ENCODE measurements around the gene TAF4.
"Not testable (repeated sequence)": the region's sequence is repeated elsewhere in the genome, so short reads cannot be mapped to it uniquely, and the experiment has no call there.

DNA sequence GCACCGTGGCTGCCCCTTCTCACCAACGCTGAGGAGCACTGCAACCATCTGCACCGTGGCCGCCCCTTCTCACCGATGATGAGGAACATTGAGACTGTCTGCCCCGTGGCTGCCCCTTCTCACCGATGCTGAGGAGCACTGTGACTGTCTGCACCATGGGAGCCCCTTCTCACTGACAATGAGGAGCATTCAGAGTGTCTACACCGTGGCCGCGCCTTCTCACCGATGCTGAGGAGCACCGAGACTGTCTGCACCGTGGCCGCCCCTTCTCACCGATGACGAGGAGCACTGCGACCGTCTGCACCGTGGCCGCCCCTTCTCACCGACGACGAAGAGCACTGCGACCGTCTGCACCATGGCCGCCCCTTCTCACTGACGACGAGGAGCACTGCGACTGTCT, 120.2 kb downstream of the TAF4 start:
- TF ChIP-seq, protein P1, sequence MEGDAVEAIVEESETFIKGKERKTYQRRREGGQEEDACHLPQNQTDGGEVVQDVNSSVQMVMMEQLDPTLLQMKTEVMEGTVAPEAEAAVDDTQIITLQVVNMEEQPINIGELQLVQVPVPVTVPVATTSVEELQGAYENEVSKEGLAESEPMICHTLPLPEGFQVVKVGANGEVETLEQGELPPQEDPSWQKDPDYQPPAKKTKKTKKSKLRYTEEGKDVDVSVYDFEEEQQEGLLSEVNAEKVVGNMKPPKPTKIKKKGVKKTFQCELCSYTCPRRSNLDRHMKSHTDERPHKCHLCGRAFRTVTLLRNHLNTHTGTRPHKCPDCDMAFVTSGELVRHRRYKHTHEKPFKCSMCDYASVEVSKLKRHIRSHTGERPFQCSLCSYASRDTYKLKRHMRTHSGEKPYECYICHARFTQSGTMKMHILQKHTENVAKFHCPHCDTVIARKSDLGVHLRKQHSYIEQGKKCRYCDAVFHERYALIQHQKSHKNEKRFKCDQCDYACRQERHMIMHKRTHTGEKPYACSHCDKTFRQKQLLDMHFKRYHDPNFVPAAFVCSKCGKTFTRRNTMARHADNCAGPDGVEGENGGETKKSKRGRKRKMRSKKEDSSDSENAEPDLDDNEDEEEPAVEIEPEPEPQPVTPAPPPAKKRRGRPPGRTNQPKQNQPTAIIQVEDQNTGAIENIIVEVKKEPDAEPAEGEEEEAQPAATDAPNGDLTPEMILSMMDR (IDR thresholded peaks at IDR 0.05), result not testable (repeated sequence)
- not testable (repeated sequence) for TF ChIP-seq POLR2A, POLR2AphosphoS5 (IDR thresholded peaks at IDR 0.05)
